ENCODE measurements around the gene NCOA3.

NCOA3 gene

DNA sequence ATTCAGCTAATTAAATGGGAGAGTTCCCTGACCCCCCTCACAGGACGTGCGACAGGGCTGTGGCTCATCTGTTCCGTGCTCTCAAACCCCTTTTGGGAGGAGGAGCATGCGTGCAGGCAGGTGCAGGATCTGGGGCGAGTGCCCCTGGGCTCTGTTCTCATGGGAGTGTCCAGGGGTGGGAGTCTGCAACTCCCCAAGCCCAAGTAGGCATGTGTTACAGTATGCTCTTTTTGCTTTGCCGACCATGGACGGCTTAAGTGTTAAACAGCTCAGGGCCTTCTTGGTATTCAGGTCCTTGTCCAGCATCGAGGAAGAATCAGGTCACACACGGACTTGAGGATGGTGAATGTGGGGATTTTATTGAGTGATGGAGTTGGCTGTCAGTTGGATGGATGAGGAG is 101.6 kb downstream of the NCOA3 start:
- Histone ChIP-seq H3K27me3 (ENCODE audit: insufficient read depth, low read length, poor library complexity, severe bottlenecking) (no peaks in the 10 kb centered on the region), H3K36me3 (ENCODE audit: insufficient read depth, low read length) (no peaks in the 10 kb centered on the region), H3K9me2 (replicated peaks; ENCODE audit: low read depth, low read length) (no peaks in the 10 kb centered on the region), H3K79me2 (ENCODE audit: insufficient read depth, low read length) (peaks cover 15% of the 10 kb centered on the region; the same call in 1 of the 2 replicates), H2AFZ (ENCODE audit: low read length) (no peak overlapping the region), H3K4me3 (ENCODE audit: low read length, poor library complexity, severe bottlenecking) (no peak overlapping the region), H4K20me1 (ENCODE audit: insufficient read depth, low read length, poor library complexity, severe bottlenecking) (no peaks in the 10 kb centered on the region), H3K4me1 (ENCODE audit: insufficient read depth, low read length, poor library complexity, severe bottlenecking) (peaks cover 28% of the 10 kb centered on the region), H3K9ac (ENCODE audit: low read depth, low read length, poor library complexity, severe bottlenecking) (no peak overlapping the region), H3K9me3 (ENCODE audit: insufficient read depth, low read depth, low read length) (no peaks in the 10 kb centered on the region), H3F3A (ENCODE audit: low read depth) (no peaks in the 10 kb centered on the region), H3K4me2 (ENCODE audit: low read depth, low read length, poor library complexity, severe bottlenecking) (peak overlapping the region; percentile 43)
- TF ChIP-seq EZH2phosphoT487 (IDR thresholded peaks at IDR 0.05; ENCODE audit: borderline replicate concordance) = no peak
- TF ChIP-seq, protein P1, sequence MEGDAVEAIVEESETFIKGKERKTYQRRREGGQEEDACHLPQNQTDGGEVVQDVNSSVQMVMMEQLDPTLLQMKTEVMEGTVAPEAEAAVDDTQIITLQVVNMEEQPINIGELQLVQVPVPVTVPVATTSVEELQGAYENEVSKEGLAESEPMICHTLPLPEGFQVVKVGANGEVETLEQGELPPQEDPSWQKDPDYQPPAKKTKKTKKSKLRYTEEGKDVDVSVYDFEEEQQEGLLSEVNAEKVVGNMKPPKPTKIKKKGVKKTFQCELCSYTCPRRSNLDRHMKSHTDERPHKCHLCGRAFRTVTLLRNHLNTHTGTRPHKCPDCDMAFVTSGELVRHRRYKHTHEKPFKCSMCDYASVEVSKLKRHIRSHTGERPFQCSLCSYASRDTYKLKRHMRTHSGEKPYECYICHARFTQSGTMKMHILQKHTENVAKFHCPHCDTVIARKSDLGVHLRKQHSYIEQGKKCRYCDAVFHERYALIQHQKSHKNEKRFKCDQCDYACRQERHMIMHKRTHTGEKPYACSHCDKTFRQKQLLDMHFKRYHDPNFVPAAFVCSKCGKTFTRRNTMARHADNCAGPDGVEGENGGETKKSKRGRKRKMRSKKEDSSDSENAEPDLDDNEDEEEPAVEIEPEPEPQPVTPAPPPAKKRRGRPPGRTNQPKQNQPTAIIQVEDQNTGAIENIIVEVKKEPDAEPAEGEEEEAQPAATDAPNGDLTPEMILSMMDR (conservative IDR thresholded peaks at IDR 0.05; ENCODE audit: low read length) = no peak

DNA sequence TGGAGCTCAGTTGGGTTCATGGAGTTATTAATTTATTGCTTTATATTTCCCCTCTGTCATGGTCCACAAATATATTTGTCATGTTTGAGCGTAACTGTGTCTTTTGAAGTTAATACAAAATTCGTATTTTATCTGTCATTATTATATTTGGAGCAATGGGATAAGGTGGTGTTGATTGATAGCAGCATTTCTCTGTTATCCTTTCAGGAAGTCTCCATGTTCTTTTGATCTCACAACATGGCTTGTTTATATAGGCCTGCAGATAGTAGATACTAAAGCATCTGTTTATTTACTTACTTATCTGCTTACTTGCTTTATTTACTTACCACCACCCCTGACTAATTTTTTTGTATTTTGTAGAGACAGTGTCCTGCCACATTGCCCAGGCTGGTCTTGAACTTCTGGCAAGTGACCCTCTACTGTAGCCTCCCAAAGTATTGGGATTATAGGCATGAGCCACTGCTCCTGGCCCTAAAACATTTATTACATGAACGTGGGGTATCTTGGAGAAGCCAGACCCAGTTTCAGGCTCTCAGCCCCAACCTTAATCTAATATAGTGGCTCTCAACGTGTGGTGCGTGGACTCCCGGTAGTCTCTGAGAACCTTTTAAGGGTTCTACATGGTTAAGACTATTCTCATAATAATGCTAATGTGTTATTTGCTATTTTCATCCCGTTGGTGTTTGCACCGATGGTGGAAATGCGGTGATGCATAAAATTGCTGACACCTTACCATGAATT is 104.2 kb downstream of the NCOA3 start:
- Histone ChIP-seq H2AFZ (ENCODE audit: low read length) (no peak overlapping the region), H4K20me1 (ENCODE audit: insufficient read depth, low read length, poor library complexity, severe bottlenecking) (no peaks in the 10 kb centered on the region), H3K9me3 (ENCODE audit: insufficient read depth, low read depth, low read length) (no peaks in the 10 kb centered on the region), H3K36me3 (ENCODE audit: insufficient read depth, low read length) (no peaks in the 10 kb centered on the region), H3K27me3 (ENCODE audit: insufficient read depth, low read length, poor library complexity, severe bottlenecking) (no peaks in the 10 kb centered on the region), H3F3A (ENCODE audit: low read depth) (no peaks in the 10 kb centered on the region), H3K9ac (ENCODE audit: low read depth, low read length, poor library complexity, severe bottlenecking) (no peak overlapping the region), H3K4me2 (ENCODE audit: low read depth, low read length, poor library complexity, severe bottlenecking) (peak overlapping the region; percentile 10), H3K4me3 (ENCODE audit: low read length, poor library complexity, severe bottlenecking) (no peak overlapping the region), H3K79me2 (ENCODE audit: insufficient read depth, low read length) (peaks cover 24% of the 10 kb centered on the region; the same call in 1 of the 2 replicates), H3K4me1 (ENCODE audit: insufficient read depth, low read length, poor library complexity, severe bottlenecking) (peaks cover 36% of the 10 kb centered on the region), H3K9me2 (replicated peaks; ENCODE audit: low read depth, low read length) (no peaks in the 10 kb centered on the region)
- TF ChIP-seq EZH2phosphoT487 (IDR thresholded peaks at IDR 0.05; ENCODE audit: borderline replicate concordance) = no peak
- TF ChIP-seq, protein P1 (conservative IDR thresholded peaks at IDR 0.05; ENCODE audit: low read length) = no peak

DNA sequence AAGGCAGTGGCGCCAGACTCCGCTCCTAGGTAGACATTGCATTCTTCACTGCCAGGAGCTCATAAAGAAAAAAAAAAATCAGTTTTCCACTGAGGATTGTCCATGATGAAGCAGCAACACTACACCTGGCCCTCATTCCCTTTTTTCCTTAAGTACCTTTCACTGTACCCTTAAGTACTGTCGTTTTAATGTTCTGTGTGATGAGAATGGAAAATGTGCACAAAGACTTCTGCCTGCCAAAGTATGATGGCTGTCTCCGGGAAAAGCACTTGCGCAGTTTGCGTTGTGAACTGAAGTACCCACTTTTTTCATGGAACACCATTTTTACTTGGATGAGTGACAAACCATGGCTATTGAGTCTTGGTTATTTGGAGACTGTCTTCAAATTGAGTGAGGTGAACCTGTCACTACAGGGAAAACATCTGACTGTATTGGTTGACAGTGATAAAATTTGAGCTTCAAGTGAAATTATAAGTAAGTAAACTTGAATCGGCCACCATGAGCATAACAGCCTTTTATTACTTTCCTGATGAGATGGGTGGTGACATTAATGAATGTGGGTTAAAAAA is 104.8 kb downstream of the NCOA3 start:
- Histone ChIP-seq H3K27me3 (ENCODE audit: insufficient read depth, low read length, poor library complexity, severe bottlenecking) (no peaks in the 10 kb centered on the region), H3K79me2 (ENCODE audit: insufficient read depth, low read length) (peaks cover 24% of the 10 kb centered on the region; the same call in 1 of the 2 replicates), H4K20me1 (ENCODE audit: insufficient read depth, low read length, poor library complexity, severe bottlenecking) (no peaks in the 10 kb centered on the region), H3K9me2 (replicated peaks; ENCODE audit: low read depth, low read length) (no peaks in the 10 kb centered on the region), H3K9me3 (ENCODE audit: insufficient read depth, low read depth, low read length) (no peaks in the 10 kb centered on the region), H2AFZ (ENCODE audit: low read length) (no peak overlapping the region), H3K9ac (ENCODE audit: low read depth, low read length, poor library complexity, severe bottlenecking) (no peak overlapping the region), H3F3A (ENCODE audit: low read depth) (no peaks in the 10 kb centered on the region), H3K36me3 (ENCODE audit: insufficient read depth, low read length) (no peaks in the 10 kb centered on the region), H3K4me3 (ENCODE audit: low read length, poor library complexity, severe bottlenecking) (no peak overlapping the region), H3K4me2 (ENCODE audit: low read depth, low read length, poor library complexity, severe bottlenecking) (no peak overlapping the region), H3K4me1 (ENCODE audit: insufficient read depth, low read length, poor library complexity, severe bottlenecking) (peaks cover 39% of the 10 kb centered on the region)
- TF ChIP-seq EZH2phosphoT487 (IDR thresholded peaks at IDR 0.05; ENCODE audit: borderline replicate concordance) = no peak
- TF ChIP-seq, protein P1 (conservative IDR thresholded peaks at IDR 0.05; ENCODE audit: low read length) = no peak
